ENCODE data around the gene CREB3L2.

DNA sequence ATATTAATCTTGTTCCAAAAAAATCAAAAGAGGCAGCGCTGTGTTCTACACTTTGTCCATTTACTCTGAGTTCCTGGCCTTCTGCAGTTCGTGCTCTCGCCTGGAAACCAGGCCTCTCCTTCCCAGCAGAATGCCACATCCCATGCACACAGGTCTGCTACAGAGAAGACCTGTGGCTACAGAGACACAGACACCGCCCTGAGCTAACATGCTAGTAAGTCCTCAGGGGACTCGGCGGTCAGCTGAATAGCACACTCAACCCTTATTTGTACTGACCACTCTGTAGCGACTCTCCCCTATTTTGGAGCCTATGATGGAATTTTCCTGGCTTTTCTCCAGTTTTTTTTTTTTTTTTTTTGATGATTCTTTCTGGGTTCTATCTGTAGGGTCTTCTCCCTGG, 12.8 kb downstream of the CREB3L2 start:
- TF ChIP-seq, protein P1, sequence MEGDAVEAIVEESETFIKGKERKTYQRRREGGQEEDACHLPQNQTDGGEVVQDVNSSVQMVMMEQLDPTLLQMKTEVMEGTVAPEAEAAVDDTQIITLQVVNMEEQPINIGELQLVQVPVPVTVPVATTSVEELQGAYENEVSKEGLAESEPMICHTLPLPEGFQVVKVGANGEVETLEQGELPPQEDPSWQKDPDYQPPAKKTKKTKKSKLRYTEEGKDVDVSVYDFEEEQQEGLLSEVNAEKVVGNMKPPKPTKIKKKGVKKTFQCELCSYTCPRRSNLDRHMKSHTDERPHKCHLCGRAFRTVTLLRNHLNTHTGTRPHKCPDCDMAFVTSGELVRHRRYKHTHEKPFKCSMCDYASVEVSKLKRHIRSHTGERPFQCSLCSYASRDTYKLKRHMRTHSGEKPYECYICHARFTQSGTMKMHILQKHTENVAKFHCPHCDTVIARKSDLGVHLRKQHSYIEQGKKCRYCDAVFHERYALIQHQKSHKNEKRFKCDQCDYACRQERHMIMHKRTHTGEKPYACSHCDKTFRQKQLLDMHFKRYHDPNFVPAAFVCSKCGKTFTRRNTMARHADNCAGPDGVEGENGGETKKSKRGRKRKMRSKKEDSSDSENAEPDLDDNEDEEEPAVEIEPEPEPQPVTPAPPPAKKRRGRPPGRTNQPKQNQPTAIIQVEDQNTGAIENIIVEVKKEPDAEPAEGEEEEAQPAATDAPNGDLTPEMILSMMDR (IDR thresholded peaks at IDR 0.05), result no peak
- TF ChIP-seq MXI1 (IDR thresholded peaks at IDR 0.05; ENCODE audit: low read depth, low read length), result no peak
- TF ChIP-seq, protein P2, sequence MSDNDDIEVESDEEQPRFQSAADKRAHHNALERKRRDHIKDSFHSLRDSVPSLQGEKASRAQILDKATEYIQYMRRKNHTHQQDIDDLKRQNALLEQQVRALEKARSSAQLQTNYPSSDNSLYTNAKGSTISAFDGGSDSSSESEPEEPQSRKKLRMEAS (IDR thresholded peaks at IDR 0.05; ENCODE audit: low read depth), result no peak
- TF ChIP-seq EZH2phosphoT487 (IDR thresholded peaks at IDR 0.05; ENCODE audit: borderline replicate concordance, low read depth), result no peak
- TF ChIP-seq TAF1 (IDR thresholded peaks at IDR 0.05; ENCODE audit: borderline replicate concordance, low read depth, low read length), result no peak
- TF ChIP-seq, protein P3, sequence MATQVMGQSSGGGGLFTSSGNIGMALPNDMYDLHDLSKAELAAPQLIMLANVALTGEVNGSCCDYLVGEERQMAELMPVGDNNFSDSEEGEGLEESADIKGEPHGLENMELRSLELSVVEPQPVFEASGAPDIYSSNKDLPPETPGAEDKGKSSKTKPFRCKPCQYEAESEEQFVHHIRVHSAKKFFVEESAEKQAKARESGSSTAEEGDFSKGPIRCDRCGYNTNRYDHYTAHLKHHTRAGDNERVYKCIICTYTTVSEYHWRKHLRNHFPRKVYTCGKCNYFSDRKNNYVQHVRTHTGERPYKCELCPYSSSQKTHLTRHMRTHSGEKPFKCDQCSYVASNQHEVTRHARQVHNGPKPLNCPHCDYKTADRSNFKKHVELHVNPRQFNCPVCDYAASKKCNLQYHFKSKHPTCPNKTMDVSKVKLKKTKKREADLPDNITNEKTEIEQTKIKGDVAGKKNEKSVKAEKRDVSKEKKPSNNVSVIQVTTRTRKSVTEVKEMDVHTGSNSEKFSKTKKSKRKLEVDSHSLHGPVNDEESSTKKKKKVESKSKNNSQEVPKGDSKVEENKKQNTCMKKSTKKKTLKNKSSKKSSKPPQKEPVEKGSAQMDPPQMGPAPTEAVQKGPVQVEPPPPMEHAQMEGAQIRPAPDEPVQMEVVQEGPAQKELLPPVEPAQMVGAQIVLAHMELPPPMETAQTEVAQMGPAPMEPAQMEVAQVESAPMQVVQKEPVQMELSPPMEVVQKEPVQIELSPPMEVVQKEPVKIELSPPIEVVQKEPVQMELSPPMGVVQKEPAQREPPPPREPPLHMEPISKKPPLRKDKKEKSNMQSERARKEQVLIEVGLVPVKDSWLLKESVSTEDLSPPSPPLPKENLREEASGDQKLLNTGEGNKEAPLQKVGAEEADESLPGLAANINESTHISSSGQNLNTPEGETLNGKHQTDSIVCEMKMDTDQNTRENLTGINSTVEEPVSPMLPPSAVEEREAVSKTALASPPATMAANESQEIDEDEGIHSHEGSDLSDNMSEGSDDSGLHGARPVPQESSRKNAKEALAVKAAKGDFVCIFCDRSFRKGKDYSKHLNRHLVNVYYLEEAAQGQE (IDR thresholded peaks at IDR 0.05; ENCODE audit: low read depth, low read length), result no peak
- TF ChIP-seq SIN3A (IDR thresholded peaks at IDR 0.05; ENCODE audit: borderline replicate concordance, low read depth, low read length), result no peak
- TF ChIP-seq ELF1 (IDR thresholded peaks at IDR 0.05), result no peak
- TF ChIP-seq SMC3 (IDR thresholded peaks at IDR 0.05; ENCODE audit: low read depth, low read length), result no peak
- no peak for TF ChIP-seq NFIC (IDR thresholded peaks at IDR 0.05; ENCODE audit: borderline replicate concordance)
- TF ChIP-seq GATA2 (CRISPR knock-in tag; IDR thresholded peaks at IDR 0.05), result no peak
- TF ChIP-seq, protein P4, sequence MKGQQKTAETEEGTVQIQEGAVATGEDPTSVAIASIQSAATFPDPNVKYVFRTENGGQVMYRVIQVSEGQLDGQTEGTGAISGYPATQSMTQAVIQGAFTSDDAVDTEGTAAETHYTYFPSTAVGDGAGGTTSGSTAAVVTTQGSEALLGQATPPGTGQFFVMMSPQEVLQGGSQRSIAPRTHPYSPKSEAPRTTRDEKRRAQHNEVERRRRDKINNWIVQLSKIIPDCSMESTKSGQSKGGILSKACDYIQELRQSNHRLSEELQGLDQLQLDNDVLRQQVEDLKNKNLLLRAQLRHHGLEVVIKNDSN (IDR thresholded peaks at IDR 0.05; ENCODE audit: borderline replicate concordance, low read depth), result no peak
- TF ChIP-seq CHD2 (IDR thresholded peaks at IDR 0.05; ENCODE audit: low read length, partially characterized antibody), result no peak
- TF ChIP-seq FOSL2 (IDR thresholded peaks at IDR 0.05; ENCODE audit: borderline replicate concordance, low read depth), result no peak

Data from SK-N-SH (cell line).